ENCODE data around the gene VEGFD. TPM values are rescaled to one million over a fixed set of nuclear protein-coding genes. Genes with fewer than 3 reads are reported as not detected.

VEGFD gene
- total RNA-seq: 1 to 10 TPM; 1.2 to 2.5 TPM

- H3K4me1 ChIP-seq: no peaks in the 10 kb centered on the region
- no peaks in the 10 kb centered on the region for H3K27me3 ChIP-seq
- no peaks in the 10 kb centered on the region for H3K36me3 ChIP-seq
- peak within 1 kb of the TSS in 1 of 2 donors; percentile 2 for H3K9ac ChIP-seq (ENCODE audit: low read depth in 2 of 2, low read length in 2 of 2)
- no peak within 1 kb of the TSS for H3K4me3 ChIP-seq
- H3K9me3 ChIP-seq: no peaks in the 10 kb centered on the region
- DNase-seq: no peak
- intact Hi-C loops (cut with DNase I): no loop called here
- no peak for TF ChIP-seq CTCF (IDR thresholded peaks at IDR 0.05)
- no peak within 1 kb of the TSS for H3K27ac ChIP-seq
Measured at GRCh38 chrX:15384304-15384703, at the start of gene VEGFD. TSS of gene VEGFD (minus strand) at chrX:15384413. CDS start at chrX:15383946, 467 bp downstream.

GRCh38 chrX:15430584-15430983, 46.4 kb upstream of the VEGFD start:
- DNase-seq: no peak
- no peaks in the 10 kb centered on the region for H3K36me3 ChIP-seq
- peaks cover 4% of the 10 kb centered on the region for H3K27me3 ChIP-seq
- no peaks in the 10 kb centered on the region for H3K4me1 ChIP-seq
- H3K27ac ChIP-seq: no peak overlapping the region
- intact Hi-C loops (cut with DNase I): no loop called here
- no peak for TF ChIP-seq CTCF (IDR thresholded peaks at IDR 0.05)
- H3K4me3 ChIP-seq: no peak overlapping the region
- H3K9me3 ChIP-seq: no peaks in the 10 kb centered on the region
- no peak overlapping the region for H3K9ac ChIP-seq (ENCODE audit: low read depth in 2 of 2, low read length in 2 of 2)

- H3K4me3 ChIP-seq: no peak overlapping the region
- peaks cover 4% of the 10 kb centered on the region for H3K27me3 ChIP-seq
- H3K27ac ChIP-seq: no peak overlapping the region
- no peak for DNase-seq
- H3K4me1 ChIP-seq: no peaks in the 10 kb centered on the region
- TF ChIP-seq CTCF (IDR thresholded peaks at IDR 0.05): no peak
- no peaks in the 10 kb centered on the region for H3K9me3 ChIP-seq
- no peak overlapping the region for H3K9ac ChIP-seq (ENCODE audit: low read depth in 2 of 2, low read length in 2 of 2)
- no peaks in the 10 kb centered on the region for H3K36me3 ChIP-seq
- intact Hi-C loops (cut with DNase I): no loop called here
Measured at GRCh38 chrX:15430076-15430475, 45.9 kb upstream of the VEGFD start.

- no peak overlapping the region for H3K4me3 ChIP-seq
- no peak overlapping the region for H3K9ac ChIP-seq (ENCODE audit: low read depth in 2 of 2, low read length in 2 of 2)
- H3K36me3 ChIP-seq: no peaks in the 10 kb centered on the region
- no peaks in the 10 kb centered on the region for H3K9me3 ChIP-seq
- no peak overlapping the region for H3K27ac ChIP-seq
- H3K27me3 ChIP-seq: peaks cover 4% of the 10 kb centered on the region
- no peak for DNase-seq
- H3K4me1 ChIP-seq: no peaks in the 10 kb centered on the region
- no peak for TF ChIP-seq CTCF (IDR thresholded peaks at IDR 0.05)
- intact Hi-C loops (cut with DNase I): no loop called here
Measured at GRCh38 chrX:15425024-15425423, 40.8 kb upstream of the VEGFD start.

- no peak for TF ChIP-seq CTCF (IDR thresholded peaks at IDR 0.05)
- H3K27ac ChIP-seq: no peak overlapping the region
- no peak for DNase-seq
- H3K9ac ChIP-seq (ENCODE audit: low read depth in 2 of 2, low read length in 2 of 2): no peak overlapping the region
- H3K9me3 ChIP-seq: no peaks in the 10 kb centered on the region
- intact Hi-C loops (cut with DNase I): no loop called here
- peaks cover 4% of the 10 kb centered on the region for H3K27me3 ChIP-seq
- no peak overlapping the region for H3K4me3 ChIP-seq
- H3K36me3 ChIP-seq: no peaks in the 10 kb centered on the region
- H3K4me1 ChIP-seq: no peaks in the 10 kb centered on the region
Measured at GRCh38 chrX:15418707-15419181, 34.5 kb upstream of the VEGFD start.

Measured in colonic mucosa (tissue), 4 donors.